ENCODE measurements around the gene INAFM2.

The INAFM2 gene

DNA sequence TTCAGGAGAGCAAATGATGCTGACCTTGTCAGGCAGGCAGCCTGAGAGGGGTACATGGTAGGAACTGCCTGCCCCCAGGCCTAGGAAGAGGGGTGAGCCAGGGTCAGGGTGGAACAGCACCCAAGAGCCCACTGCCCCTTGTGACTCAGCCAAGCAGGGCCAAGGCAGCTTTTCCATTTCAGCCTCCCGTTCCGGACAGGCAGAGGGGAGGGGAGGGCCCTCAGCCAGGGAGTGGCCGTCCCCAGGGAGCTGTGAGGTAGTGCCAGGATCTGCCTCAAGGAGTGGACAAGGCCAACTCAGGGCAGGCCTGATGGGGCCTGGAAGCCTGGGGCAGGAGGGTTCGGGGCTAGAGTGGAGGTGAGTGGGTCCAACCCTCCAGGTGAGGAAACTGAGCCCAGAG lies 35.5 kb upstream of the INAFM2 start:
- no peak for DNase-seq (ENCODE audit: low read depth)

DNA sequence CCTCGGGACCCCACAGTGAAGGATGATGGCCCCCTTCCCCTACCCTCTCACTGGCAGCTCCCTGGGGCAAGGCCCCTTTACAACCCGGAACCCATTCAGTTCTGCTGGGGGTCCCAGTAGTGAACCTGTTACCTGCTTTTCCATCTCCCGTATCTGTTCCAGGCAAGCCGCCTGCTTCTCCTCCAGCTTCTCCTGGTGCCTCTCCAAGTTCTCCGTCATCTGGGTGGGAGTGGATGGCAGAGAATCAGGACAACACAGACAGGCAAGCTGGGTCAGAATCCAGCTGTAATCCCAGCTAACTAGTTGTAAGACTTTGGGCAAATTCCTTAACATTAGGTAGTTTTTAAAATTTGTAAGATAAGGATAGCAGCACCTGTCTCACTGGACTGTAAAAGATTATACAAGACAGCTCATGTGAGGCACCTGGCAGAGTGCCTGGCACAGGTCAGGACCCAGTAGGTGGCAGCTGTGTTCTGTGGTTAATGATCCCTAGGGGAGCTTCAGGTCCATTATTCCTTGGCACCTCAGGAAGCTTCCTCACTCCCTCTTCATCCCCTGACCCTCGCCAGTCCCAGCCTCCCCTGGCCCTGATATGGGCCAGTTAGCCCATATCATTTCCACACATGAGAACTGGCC lies 34.2 kb upstream of the INAFM2 start:
- no peak for DNase-seq (ENCODE audit: low read depth)

DNA sequence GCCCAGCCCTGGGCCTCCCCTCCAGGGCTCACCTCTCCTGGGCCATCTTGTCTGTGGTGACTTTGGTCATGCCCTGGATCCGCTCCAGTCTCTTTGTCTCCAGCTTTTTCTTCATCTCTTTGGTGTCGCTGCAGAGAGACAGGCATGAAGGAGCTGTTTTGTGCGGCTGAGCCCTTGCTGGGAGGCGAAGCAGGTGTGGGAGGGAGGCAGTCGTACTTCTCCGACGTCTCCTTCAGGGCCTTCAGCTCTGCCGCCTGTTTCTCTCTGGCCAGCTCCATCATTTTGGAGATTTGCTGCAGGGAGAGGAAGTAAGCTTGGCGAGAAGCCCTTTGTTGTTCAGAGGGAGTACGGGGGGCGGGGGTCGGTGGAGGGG lies 33.0 kb upstream of the INAFM2 start:
- no peak for DNase-seq (ENCODE audit: low read depth)

- DNase-seq (ENCODE audit: low read depth): no peak
Observed at GRCh38 chr15:40290918-40291574, 32.4 kb upstream of the INAFM2 start.

DNA sequence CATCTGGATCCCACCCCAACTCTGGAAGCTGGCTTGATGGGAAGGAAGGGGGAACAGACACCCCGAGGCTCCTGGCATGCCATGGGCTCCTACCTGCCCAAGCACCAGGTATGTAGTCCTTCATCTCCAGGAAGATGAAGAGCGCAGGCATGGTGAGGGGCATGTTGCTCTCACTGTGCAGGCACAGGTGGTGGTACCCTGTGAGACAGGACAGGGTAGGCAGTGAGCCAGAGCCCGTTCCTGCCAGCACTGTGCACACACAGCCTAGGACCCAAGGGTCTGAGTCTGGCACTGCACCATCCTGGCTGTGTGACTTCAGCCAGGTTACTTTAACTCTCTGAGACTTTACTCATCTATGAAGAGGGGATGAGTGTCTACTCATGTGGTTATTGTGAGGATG lies 31.2 kb upstream of the INAFM2 start:
- no peak for DNase-seq (ENCODE audit: low read depth)

DNA sequence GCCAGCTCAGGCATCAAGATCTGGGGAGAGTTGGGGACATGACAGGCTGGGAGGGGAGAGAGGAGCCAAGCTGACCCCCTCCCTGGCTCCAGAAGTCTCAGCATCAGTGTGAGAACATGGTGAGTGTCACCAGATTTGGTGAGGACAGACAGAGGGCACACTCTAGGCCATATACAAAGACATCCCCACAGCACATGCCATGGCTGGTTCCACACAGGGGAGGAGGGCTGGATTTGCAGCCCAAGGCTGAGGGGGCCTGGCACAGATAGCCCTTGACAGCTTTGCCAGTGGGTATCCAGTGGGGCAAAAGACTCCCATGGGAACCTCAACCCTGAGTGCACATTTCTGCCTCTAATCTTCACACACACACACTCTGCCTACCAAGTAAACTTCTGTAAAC lies 30.5 kb upstream of the INAFM2 start:
- no peak for DNase-seq (ENCODE audit: low read depth)

- no peak for DNase-seq (ENCODE audit: low read depth)
Observed at GRCh38 chr15:40293905-40294895, 29.3 kb upstream of the INAFM2 start.

DNA sequence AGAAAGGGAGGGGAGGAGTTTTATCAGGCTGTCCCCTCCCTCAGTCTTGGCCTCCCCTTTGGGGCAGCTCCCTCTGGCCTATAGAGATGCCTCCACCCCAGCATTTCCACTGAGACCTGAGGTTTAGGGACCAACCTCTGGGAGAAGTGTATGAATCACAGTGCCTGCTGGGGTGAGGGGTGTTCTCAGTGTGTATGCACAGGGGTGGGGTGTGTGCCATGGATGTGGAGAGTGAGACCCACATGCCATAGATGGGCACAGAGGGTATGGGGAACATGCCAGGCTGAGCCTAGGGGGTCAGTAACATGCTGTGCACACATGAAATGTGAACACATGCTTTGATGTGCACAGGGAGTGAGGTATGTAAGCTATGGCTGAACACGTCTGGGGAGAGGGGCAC lies 28.2 kb upstream of the INAFM2 start:
- DNase-seq (ENCODE audit: low read depth): no peak

DNA sequence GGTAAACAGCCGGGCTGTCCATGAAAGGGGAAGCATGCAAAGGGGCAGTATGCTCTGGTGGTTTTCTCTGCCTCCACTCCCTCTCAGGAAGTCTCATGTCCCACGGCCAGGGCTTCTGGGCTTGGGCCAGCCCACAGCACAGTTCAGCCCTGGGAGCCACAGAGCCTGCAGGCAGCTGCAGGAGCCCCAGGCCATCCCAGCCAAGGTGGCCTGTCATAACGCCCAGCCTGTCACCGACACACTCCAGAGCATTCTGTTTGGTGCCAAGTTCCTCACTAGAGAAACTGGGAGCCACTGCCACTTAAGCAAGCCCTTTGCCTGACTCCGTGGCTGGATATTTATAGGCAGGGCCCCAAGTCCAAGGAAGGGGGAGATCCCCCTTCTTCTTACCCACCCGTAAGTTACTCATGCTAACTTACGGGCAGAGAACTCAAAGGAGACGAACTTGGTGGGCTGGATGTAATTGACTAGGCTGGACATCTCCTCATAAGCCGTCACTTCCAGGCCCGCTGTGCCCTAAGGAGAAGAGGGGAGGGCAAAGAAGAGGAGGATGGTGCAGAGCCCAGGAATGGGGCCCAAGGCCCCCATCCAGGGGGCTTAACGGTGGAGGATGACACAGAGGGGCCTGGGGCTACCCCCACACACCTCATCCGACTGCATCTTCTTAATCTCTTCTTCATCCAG lies 27.5 kb upstream of the INAFM2 start:
- no peak for DNase-seq (ENCODE audit: low read depth)

DNA sequence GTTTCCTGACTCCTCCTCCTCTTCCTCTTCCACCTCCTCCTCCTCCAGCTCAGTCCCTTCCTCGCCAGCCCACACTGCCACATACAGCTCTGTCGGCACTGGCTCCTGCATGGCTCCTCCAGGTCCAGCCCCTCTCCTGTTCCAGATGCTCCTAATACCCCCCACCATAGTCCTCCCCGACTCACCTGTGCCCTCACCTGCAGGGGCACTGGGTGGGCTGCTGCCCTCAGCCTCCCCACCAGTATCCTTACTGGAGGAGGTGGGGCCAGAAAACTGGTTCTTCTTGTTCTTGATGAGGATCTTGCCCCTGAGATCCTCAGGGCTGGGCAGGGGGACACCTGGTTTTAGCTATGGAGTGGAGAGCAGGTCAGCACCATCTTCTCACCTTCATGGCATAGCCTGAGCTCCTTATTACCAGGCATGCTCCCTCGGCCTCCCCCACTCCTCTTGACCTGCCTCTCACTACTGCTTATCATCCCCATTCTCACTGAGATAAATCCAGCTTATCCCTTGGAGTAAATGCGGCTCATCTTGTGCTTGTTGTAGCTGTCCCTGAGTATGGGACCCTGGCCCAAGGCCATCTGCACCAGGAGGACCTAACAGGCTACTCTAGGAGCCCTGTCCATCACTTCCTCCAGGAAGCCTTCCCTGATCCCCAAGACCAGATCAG lies 26.8 kb upstream of the INAFM2 start:
- DNase-seq (ENCODE audit: low read depth): no peak

DNA sequence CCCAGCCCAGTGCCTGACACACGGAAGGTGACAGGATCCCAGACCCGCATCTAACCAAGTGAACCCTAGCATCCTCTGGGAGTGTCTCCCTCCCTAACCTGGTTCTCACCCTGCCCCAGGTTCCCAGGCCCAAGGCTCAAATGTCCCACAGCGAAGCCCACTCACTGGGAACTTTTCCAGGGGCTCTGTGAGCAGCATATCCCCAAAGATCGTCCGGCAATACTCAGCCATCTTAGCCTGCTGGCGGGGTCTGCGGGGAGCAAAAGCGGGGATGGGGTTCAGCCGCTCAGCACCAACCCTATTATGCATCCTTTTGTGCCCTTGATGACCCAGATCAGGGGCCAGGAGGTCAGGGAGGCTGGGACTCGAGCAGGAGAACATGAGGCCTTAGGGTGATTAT lies 26.1 kb upstream of the INAFM2 start:
- no peak for DNase-seq (ENCODE audit: low read depth)

GRCh38 chr15:40298216-40298935 lies 25.1 kb upstream of the INAFM2 start:
- no peak for DNase-seq (ENCODE audit: low read depth)

GRCh38 chr15:40300367-40300766 lies 23.1 kb upstream of the INAFM2 start:
- no peak for DNase-seq (ENCODE audit: low read depth)

DNA sequence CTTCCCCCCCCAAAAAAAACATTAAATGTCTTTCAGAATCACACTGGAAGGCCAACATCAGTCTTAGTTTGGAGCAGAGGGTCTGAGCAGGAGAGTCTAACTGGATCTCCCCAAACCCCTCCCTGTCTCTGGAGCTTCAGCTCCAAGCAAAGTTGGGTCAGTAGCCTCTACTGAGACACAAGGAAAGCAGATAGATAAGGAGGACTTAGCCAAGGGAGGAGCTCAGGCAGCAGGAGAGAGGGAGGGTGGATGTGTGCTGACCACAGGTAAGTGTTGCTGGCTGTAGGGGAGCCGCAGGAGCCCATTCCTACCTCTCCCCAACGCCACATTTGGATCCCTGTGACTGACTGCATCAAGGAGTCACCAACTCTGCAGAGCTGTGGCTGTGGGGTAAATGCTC lies 22.7 kb upstream of the INAFM2 start:
- DNase-seq (ENCODE audit: low read depth): no peak

- no peak for DNase-seq (ENCODE audit: low read depth)
Observed at GRCh38 chr15:40301467-40302179, 21.9 kb upstream of the INAFM2 start.

- DNase-seq (ENCODE audit: low read depth): no peak
Observed at GRCh38 chr15:40302288-40302886, 21.1 kb upstream of the INAFM2 start.

- no peak for DNase-seq (ENCODE audit: low read depth)
Observed at GRCh38 chr15:40302981-40303380, 20.5 kb upstream of the INAFM2 start.

DNA sequence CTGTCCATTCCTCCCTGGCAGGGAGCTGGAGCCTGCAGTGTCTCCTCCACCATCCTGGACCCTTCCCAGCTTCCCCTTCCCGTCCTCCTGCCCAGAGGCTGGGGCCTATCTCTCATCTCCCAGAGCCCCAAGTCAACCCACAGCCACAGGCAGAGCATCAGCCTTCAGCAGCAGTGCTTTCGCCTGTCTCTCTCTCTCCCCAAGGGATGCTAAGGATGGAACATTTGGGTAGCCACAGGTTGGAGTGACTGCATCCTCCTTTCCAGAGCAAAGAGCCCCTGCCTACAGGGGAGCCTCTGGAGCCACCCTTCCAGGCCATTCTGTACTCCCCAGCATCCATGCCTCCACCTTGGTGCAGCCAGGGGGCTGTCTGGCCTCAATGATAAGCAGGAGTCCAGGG lies 19.9 kb upstream of the INAFM2 start:
- no peak for DNase-seq (ENCODE audit: low read depth)

GRCh38 chr15:40305281-40305680 lies 18.2 kb upstream of the INAFM2 start:
- DNase-seq (ENCODE audit: low read depth): no peak

GRCh38 chr15:40306371-40306770 lies 17.1 kb upstream of the INAFM2 start:
- no peak for DNase-seq (ENCODE audit: low read depth)

Measured in stimulated activated CD8-positive, alpha-beta memory T cell treated with anti-CD3 and anti-CD28 coated beads, Interleukin-7, amount 100 ng/mL, for 24 hours (primary cell).